Activated gamma-delta T cell treated with anti-CD3 and anti-CD28 coated beads, Interleukin-2, amount 50 U/mL, for 16 hours (primary cell): ENCODE results near the gene JMJD6.
"Not testable (repeated sequence)": the region's sequence is repeated elsewhere in the genome, so short reads cannot be mapped to it uniquely, and the experiment has no call there.

ENCODE experiments used
- DNase-seq: peaks from one replicate; pipeline ENCODE4 v3.0.0-alpha.2; 2020; ENCODE audit warnings: low read depth

The JMJD6 gene

DNA sequence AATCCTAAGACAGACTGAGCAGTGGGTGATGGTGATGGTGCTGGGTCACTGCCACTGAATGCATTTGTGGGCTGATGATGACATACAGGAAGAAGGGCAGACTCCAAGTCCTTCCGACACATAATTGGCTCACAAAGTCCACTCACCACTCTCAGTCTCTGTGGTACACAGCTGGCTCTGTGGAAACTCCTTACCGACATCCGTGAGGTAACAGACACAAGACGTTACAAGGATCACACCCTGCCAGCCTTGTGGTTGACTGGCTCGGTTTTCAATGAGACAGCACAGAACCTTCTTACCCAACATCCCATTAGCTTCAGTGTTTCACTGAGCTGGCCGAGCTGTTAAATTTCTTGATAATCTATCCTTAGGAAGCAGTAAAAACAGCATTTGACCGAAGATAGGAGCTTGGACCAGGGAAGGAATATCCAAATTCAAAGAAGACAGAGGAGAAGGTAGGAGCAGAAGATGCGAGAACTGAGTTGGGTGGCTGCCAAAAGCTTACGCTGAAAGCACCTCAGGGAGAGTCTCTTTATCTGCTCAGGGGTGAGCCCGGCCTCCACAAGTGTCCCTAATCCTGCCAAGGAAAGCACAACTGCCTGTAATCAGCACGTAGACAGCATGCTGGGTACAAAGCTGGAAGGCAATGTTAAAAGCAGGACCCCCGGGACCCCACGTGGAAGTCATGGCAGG is 10.1 kb downstream of the JMJD6 start:
- DNase-seq: peak; percentile 66

DNA sequence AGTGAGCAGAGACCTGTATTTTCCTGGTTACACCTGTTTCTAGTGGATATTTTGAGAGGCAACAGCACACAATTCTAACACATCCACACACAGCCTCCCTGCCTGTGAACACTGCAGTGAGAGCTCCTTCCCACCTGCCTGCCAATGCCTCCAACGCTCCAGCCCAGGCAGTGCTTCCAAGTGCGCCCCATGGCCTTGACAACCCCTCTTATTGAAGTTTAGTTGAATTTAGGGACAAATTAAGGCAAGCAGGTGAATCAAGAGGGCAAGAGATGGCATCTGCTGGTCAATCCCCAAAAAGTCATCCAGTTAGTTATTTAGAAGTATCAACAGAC is 10.9 kb downstream of the JMJD6 start:
- DNase-seq: no peak

DNA sequence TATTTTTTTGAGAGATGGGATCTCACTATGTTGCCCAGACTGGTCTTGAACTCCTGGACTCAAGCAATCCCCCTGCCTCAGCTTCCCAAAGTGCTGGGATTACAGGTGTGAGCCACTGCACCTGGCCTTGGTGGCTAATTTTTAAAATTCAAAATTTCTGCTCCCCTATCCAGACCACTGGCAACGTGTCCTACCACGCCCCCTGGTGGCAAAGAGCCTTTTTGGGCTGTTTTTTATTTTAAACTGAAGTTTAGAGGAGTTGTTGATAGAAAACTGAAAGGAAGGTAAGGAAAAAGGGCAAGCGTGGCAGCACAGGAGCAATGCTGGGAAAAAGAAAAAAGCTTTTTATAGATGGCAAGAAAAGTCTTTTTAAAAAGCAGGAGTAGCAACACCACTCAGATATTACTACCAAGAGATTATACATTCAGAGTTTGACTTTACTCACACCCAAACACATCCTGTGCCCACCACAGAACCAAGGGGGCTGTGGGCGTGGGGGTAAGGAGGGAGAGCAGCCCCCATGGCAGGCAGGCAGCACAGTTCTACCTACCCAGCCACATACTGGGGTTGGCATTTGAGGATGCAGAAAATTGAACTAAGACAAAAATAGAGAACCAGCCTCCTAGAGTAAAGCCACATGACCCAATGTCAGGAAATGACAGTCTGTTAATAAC is 11.4 kb downstream of the JMJD6 start:
- DNase-seq: peak; percentile 73

DNA sequence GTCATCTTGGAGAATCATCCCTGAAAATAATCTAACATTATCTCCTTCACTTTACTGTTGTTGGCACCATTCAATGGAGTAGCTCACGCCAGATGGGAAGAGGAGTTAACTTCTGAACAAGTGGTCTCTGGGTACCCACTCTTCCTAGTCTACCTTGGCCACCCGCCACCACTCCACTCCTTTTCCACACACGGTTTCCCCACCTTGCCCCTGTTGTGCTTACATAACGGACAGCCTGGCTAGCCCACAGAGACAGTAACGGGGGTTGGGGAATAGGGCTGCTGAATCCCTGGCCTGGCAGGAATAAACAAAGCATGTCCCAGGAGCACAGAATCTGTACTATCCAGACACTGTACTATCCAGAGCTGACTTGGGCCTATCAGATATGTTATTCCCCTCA is 12.1 kb downstream of the JMJD6 start:
- no peak for DNase-seq

DNA sequence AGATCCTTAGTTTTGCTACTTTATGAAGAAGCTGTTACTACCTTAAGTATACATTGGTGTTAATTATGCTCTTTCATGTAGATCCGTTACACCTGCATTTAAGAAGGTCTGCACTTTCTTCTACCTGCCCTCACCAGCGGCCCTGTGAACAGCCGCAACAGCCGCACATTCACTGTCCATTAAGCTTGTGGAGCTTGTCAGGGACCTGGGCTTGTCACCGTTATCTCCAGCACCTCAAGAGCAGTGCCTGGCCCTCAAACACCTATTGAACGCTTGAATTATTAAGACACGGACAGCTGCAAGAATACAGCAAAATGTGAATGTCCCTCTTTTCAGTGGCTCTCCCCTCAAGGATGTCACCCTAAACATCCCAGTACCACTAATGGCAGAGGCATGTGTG is 12.6 kb downstream of the JMJD6 start:
- no peak for DNase-seq

DNA sequence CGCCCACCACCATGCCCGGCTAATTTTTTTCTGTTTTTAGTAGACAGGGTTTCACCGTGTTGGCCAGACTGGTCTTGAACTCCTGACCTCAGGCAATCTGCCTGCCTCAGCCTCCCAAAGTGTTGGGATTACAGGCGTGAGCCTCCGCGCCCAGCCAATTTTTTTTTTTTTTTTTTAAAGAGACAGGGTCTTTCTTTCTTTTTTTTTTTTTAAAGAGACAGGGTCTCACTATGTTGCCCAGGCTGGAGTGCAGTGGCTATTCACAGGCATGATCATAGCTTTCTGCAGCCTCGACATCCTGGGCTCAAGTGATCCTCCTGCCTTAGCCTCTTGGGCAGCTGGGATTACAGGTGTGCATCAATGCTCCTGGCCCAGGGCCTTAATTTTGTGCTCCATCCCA is 14.1 kb downstream of the JMJD6 start:
- not testable (repeated sequence) for DNase-seq

DNA sequence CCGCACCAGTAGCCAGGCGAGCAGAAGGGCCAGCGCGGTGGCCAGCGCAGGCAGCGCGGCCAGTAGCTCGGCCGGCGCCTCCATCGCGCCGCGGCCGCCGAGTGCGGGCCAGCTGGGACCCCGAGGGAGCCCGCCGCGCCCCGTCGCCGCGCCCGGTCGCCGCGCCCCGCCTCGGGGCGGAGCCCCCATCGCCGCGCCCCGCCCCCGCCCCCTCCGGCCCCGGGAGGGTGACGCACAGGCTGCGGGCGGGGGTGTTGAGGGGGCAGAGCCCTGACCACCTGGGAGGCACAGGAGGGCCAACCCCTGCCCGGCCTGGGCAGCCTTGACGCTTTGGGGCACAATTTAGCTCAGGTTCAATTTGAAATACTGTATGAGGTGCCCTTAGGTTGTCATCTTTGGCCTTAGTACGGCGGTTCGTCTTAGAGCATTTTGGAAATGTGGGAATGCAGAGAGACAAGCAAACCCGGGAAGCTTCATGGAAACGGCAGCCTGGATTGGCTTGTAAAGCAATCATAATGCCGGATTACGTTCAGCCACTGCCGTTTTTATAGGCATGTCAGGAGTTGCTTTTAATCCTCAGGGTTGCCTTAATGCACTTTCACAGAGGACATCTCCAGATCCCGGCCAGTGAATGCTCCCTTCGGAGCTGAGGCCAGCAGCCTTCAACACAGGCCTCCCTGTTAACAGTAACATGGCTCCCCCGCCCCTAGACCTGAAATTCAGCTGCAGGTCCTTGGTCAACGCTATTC is 15.4 kb downstream of the JMJD6 start, which contains the start of gene MXRA7:
MXRA7 (minus strand) TSS at position 103 of the 749 bp plus-strand sequence; CDS start at position 84, 19 bp downstream.
- peak; percentile 50 for DNase-seq

DNA sequence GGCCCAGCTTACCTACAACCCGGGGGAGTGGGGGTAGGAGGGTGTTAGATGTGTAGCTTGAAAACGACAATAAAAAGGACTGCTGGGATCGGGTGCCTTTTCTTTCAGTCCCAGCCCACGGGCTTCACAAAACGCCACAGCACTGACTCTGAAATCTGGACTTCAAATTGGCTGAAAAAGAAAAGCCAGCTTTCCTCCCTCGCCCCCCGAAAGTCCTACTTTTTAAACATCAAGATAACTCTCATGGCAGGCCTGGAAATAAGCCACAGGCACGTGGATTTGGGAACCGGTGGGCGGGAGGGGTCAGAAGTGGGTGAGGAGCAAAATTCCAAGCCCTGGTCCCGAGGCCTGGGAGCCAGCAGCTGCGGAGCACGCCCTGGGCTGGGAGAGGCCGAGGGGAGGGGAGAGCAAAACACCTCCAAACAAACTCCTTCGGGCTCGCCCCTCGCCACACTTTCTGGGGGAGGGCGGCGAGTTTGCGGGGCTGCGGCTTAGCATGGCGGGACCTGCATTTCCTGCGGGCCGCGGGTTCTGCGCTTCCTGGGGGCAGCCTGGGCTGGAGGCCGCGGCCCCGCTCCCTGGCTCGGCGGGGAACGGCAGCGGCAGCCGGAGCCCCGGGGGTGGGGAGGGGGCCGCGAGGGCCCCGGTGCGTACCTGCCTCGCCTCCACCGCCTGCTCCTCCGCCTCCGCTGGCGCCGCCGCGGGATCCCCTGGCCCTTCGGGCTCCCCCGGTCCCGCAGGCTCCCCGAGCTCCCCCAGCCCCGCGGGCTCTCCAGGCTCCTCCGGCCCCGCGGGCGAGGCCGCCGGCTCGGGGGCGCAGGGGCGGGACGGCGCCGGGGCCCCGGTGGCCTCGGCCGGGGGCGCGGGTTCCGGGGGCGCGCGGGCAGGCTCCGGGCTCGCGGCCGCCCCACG is 16.2 kb downstream of the JMJD6 start:
- not testable (repeated sequence) for DNase-seq

DNA sequence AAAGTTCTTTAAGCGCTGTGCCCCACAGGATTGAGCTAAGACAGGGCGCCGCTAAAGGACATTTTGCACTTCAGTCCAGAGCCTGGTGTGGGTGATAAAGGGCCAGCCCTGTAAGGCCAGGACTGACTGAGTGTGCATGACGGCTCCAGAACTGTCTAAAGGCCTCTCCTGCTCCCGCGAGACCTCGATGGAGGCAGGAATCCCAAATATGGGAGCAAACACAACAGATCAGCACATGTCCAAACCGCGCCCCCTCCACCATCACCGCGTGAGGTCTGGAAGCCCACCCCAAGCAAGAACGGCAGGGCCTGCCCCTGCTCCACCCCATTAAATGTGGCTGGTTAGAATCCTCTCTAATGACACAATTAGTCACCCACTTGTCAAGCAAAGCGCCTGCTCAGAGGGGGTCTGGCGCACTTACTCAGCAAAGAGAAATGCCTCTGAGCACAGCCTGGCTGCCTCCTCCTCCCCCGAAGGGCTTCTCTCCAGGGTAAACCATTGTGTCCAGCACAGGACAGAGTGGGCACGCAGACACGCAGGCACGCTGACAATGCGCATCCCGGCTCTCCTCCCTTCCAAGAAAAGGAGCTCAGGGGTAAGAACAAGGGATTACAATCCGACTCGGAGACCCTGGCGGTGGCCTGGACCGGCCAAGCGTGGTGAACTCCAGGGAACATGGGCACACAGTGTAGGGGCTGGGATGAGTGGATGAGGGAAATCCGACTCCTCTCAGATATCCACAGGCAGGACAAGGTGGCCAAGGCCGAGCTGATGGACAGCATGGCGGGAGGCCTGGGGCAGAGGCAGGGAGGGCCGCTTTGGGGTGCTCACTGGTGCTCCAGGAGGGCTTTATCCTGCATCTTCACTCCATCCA is 17.1 kb downstream of the JMJD6 start:
- no peak for DNase-seq

DNA sequence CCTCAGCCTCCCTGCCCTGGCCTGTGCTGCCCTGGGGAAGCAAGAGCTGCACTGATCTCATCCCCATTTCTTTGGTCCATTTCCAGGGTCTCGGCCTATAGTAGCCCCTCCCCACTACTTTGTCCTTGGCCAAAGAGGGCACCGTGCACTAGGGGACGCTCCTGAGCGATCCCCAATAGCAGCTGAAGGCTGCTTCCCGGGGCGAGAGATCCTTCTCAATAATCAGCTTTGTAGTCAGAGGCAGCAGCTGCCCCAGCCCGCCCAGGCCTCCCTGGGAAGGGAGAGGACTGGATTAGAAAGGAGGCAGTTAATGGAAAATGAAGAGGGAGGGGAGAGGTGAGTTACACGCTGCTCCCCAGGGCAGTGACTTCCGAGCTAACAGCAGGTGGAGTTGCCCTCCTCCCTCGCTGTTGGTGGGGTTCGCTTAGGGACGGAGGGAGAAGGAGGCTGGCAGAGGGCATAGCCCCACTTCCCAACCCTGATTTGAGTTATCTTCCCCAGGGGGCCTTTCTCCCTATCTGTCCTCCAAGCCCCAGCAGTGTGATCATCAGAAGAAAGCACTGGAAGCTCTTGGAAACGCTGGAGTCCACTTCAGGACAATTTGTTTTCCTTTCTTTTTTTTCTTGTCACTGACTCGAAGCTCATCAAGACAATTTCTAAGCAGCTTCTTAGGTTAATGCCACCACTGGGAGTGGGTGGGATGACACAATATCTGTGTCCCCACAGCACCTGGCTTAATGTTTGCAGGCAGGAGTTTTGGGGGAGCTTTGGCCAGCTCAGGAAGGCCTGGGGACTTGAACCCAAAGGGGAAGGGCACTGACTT is 18.2 kb downstream of the JMJD6 start:
- DNase-seq: no peak

DNA sequence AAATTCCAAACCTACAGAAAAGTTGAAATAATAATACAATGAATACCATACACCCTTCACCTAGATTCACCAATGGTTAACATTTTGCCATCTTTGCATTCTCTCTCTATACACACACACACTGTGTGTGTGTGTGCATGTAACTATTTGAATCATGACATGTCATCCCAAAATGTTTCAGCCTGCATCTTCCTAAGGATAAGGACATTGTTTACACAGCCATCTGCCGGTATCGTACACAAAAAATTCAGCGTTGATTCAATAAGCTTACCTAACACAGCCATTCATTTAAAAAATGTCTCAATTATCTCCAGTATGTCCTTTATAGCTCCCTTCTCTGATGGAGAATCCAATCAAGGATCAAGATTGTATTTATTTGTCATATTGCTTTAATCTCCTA is 19.6 kb downstream of the JMJD6 start:
- no peak for DNase-seq

DNA sequence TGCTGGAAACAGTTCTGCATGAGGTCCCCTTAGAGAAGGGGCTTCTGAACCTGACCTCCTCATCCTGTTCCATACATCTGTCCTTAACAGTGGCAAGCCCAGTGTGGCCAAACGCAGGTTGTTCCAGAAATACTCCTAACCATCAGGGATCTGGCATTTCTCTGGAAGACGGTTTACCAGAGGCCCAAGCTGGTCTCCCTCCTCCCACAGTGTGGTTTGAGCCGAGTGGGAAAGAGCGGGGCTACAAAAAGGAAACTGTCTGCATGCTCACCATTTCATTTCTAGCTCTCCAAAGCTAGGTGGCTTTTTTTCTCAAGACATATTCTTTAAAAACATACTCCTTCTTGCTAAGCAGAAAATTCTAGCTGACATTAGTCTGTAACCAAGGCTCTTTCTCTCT is 21.6 kb downstream of the JMJD6 start:
- DNase-seq: no peak

DNA sequence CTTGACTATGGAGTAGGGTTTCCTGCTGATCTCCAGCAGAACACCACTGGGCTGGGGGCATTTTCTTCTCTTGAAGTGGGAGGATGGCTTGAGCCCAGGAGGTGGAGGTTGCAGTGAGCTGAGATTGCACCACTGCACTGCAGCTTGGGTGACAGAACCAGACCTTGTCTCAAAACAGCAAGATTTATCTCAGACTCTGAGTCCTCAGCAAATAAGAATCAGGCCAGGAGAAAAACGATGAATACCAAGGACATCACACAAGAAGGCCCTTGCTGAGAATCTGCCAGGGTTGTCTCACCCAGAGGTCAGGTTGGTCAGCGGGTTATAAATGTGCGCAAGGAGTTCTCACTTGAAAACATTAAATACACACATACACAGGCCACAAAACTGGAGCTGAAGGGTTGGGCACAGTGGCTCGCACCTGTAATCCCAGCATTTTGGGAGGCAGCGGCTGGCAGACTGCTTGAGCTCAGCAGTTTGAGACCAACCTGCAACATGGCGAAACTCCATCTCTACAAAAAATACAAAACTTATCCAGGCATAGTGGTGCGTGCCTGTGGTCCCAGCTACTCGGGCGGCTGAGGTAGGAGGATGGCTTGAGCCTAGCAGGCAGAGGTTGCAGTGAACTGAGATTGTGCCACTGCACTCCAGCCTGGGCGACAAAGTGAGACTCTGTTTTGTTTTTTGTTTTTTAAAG is 23.3 kb downstream of the JMJD6 start:
- DNase-seq: no peak

DNA sequence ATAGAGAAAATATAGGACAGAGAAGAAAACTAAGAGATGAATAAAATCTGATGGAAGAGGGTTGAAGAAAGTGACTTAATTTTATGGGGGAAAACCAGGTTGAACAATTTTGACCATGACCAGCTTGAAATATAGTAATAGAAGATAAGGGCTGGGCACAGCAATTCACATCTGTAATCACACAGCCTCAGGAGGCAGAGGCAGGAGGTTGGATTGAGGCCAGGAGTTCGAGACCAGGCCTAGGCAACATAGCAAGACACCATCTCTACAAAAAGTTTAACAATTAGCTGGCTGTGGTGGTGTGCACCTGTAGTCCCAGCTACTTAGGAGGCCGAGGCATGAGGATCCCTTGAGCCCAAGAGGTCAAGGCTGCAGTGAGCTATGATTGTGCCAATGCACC is 24.3 kb downstream of the JMJD6 start:
- DNase-seq: no peak

DNA sequence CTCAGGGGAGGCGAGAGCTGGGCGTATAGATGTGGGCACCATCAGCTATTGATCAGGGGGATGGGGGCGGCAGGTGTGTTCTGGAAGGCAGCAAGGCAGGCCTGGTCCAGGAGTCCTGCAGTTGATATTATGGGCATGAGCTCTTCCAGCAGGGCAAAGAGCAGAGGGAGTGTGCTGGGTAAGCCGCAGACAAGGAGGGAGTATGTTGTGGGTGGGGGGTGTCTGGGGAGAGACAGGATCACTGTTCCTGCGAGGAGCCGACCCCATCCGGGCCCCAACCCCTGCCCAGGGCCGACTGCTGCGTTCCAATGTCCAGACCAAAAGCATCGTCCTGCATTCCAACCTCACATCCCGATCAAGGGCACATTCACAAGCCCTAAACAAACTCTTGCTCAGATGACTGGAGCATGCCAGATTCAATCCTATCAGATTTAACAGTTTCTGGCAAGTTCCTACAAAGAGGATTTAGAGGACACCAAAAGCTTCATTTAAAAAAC is 24.9 kb downstream of the JMJD6 start:
- DNase-seq: no peak

DNA sequence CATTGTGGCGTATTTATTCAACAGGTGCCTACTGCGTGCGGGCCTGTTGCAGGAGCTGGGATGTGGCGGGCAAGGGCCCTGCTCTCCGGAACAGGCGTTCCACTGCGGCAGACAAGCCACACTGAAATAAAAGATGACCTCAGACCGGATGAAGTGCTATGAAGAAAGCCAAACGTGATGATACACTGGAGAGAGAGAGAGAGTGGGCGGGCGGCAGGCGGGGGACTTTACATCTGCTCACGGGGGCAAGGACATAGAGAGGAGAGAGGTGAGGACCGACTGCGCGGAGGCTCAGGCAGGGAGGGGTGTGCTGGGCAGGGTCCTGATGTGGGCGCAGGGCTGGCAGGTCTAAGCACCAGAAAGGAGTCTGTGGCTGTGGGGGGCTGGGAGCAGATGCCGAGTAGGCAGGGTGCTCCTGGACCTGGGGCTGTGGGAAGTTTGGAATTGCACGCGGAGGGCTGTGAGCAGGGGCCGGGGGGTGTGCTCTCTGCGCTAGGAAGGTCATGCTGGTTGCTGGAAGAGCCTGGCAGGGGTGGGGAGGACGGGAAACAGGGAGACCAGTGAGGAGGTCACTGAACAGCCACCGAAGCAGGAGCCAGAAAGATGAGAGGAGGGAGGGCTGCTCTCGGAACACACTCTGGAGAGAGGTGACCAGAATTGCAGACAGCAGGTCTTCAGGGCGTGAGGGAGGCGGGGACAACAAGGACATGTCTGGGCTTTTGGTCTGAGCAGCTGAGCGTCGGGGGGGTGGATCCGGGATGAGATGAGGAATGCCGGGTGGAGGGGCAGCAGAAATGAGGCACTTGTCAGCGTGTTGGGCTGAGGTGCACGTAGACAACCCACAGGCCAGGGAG is 25.6 kb downstream of the JMJD6 start:
- no peak for DNase-seq

DNA sequence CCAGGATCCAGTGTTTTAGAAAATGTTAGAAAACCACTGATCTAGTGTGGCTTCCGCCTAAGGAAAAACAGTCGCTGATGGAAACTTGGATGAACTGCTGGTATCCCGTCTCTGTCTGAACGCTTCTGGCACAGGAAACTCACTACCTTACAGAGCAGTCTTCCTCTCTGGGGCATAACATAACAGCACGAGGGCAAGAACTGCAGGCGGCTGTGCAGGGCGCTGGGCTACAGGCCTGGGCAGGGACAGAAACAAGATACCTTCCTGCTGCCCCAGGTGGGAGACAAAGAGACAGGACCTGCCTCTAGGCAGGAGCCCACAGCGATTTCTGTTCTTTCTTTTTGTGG is 26.2 kb downstream of the JMJD6 start:
- DNase-seq: no peak

DNA sequence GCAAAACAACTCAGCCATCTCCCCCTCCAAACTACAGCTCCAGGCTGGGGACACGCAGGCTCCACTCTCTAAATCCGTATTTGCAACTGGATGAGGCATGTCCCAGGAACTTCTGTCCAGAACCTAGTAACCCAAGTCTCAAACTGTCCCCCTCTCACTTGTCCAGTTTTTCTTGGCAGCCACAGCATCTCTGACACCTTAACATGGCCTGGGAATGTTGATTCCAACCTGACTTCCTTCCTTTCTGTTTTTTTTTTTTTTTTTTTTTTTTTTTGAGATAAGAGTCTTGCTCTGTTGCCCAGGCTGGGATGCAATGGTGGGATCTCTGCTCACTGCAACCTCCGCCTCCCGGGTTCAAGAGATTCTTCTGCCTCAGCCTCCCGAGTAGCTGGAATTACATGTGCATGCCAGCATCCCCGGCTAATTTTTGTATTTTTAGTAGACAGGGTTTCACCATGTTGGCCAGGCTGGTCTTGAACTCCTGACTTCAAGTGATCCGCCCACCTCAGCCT is 27.9 kb downstream of the JMJD6 start:
- DNase-seq: not testable (repeated sequence)
